Activated T-helper 1 cell treated with anti-CD3 and anti-CD28 coated beads, Interleukin-12 subunit alpha, Interleukin-12 subunit beta, Interleukin-2, Interleukin-4 antibody, amounts not matched to agents 30 ng/mL and 10 ng/mL and 1 ng/mL, durations not matched to agents 14 hours and 24 hours and 36 hours (primary cell): ENCODE measurements around the gene DSCAML1. TPM values are rescaled to one million over a fixed set of nuclear protein-coding genes. Genes with fewer than 3 reads are reported as not detected.

Source experiments
- DNase-seq: peaks from one replicate; pipeline ENCODE4 v3.0.0; 2021; ENCODE audit warnings: low spot score
- H3K27ac Mint-ChIP-seq: one replicate; pipeline ENCODE4 v1.8.0; 2021; ENCODE audit warnings: mild to moderate bottlenecking, mixed read lengths
- H3K27me3 Mint-ChIP-seq: one replicate; pipeline ENCODE4 v1.8.0; 2022; ENCODE audit warnings: mild to moderate bottlenecking, moderate library complexity, mixed read lengths; ENCODE audit not compliant: insufficient read depth
- H3K36me3 Mint-ChIP-seq: one replicate; pipeline ENCODE4 v1.8.0; 2021; ENCODE audit warnings: low read depth, mixed read lengths
- H3K4me1 Mint-ChIP-seq: one replicate; pipeline ENCODE4 v1.8.0; 2021; ENCODE audit warnings: low read depth, mixed read lengths
- H3K4me3 Mint-ChIP-seq: one replicate; pipeline ENCODE4 v1.8.0; 2021; ENCODE audit warnings: mild to moderate bottlenecking, moderate library complexity, mixed read lengths
- H3K9me3 Mint-ChIP-seq: one replicate; pipeline ENCODE4 v1.8.0; 2021; ENCODE audit warnings: mixed read lengths
- intact Hi-C: fragments of 100-400 bp; cut with micrococcal nuclease; formaldehyde crosslinking; loops from one replicate; pipeline ENCODE4 v1.15.1; 2024
- total RNA-seq: library from RNA; stranded (reverse); gene quantifications from 2 replicates; pipeline ENCODE4 v1.2.3, GENCODE V29; 2022

Gene DSCAML1
- total RNA-seq, 1 donor from 2014 or later, result not detected

- no peaks in the 10 kb centered on the region for H3K9me3 Mint-ChIP-seq
- no peaks in the 10 kb centered on the region for H3K4me1 Mint-ChIP-seq
Observed at GRCh38 chr11:117572671-117573070, 224.3 kb downstream of the DSCAML1 start.

DNA sequence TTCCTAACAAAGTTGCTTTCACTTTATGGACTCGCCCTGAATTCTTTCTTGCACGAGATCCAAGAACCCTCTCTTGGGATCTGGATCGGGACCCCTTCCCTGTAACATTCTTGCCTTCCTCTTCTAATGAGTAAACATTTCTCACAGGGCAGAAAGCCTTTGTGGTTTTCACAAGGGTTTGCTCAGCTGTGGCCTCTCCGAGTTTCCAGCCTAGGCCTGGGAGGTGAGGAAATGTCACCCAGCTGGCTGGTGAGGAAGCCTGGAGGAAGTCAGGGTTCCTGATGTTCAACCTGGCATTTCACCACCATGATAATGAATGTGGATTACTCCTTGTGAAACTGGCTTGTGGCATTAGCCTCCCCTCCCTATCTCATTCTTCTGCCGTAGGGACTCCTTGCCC lies 224.9 kb downstream of the DSCAML1 start:
- Mint-ChIP-seq H3K27me3 (peaks cover 3% of the 10 kb centered on the region), H3K4me3 (no peak overlapping the region), H3K36me3 (no peaks in the 10 kb centered on the region), H3K4me1 (no peaks in the 10 kb centered on the region), H3K27ac (no peak overlapping the region), H3K9me3 (no peaks in the 10 kb centered on the region)
- intact Hi-C loops, result no loop called here
- DNase-seq, result no peak

More at GRCh38 chr11:117572671-117573070, 224.3 kb downstream of the DSCAML1 start:
- H3K36me3 Mint-ChIP-seq, result no peaks in the 10 kb centered on the region
- intact Hi-C loops, result no loop called here
- peaks cover 3% of the 10 kb centered on the region for H3K27me3 Mint-ChIP-seq
- no peak overlapping the region for H3K27ac Mint-ChIP-seq
- H3K4me3 Mint-ChIP-seq, result no peak overlapping the region
- no peak for DNase-seq

DNA sequence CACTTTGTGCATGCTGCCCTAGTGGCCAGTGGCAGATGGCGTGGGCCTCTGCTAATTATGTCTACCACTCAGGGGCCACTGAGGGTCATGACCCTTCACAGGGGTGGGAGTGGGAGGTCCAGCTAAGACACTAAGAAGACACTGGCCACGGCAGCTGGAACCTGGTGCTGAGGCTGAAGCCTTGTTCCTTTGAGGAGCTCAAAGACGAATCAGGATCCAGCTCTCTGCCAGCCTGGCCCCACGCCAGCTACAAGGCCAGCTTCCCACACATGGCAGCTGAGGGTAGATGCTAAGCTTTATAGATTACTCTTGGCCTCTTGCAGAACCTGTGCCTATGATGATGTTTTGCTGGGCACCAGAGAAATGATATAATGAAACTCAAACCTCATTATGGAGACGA lies 226.3 kb downstream of the DSCAML1 start:
- Mint-ChIP-seq H3K36me3 (no peaks in the 10 kb centered on the region), H3K27me3 (peaks cover 3% of the 10 kb centered on the region), H3K9me3 (no peaks in the 10 kb centered on the region), H3K27ac (no peak overlapping the region), H3K4me3 (no peak overlapping the region), H3K4me1 (no peaks in the 10 kb centered on the region)
- intact Hi-C loops, result no loop called here
- DNase-seq, result no peak

GRCh38 chr11:117569911-117570310 lies 227.1 kb downstream of the DSCAML1 start:
- H3K4me3 Mint-ChIP-seq, result no peak overlapping the region
- intact Hi-C loops, result no loop called here
- H3K36me3 Mint-ChIP-seq, result no peaks in the 10 kb centered on the region
- DNase-seq, result no peak
- H3K9me3 Mint-ChIP-seq, result no peaks in the 10 kb centered on the region
- peaks cover 5% of the 10 kb centered on the region for H3K27me3 Mint-ChIP-seq
- no peak overlapping the region for H3K27ac Mint-ChIP-seq
- H3K4me1 Mint-ChIP-seq, result no peaks in the 10 kb centered on the region

DNA sequence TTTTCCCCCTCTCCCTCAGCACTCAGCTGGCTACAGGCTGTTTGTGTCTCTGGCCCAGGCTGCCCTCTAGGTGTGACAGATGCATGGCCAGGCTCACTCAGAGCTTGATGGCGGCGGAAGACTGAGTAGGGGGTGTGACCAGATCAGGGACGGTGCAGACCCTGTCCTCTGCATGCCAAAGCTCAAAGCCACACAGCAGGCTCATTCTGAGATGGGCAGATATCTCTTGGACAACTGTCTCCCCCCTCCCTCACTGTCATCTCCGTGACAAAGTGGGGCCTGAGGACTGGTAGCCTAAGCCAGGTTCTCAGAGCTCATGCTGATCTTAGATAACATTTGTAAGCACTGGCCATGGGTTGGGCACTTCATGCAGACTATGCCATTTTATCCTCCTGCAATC lies 231.3 kb downstream of the DSCAML1 start:
- H3K4me3 Mint-ChIP-seq, result no peak overlapping the region
- no peaks in the 10 kb centered on the region for H3K4me1 Mint-ChIP-seq
- no peaks in the 10 kb centered on the region for H3K36me3 Mint-ChIP-seq
- no peaks in the 10 kb centered on the region for H3K9me3 Mint-ChIP-seq
- intact Hi-C loops, result no loop called here
- DNase-seq, result no peak
- H3K27ac Mint-ChIP-seq, result no peak overlapping the region
- H3K27me3 Mint-ChIP-seq, result peaks cover 9% of the 10 kb centered on the region

DNA sequence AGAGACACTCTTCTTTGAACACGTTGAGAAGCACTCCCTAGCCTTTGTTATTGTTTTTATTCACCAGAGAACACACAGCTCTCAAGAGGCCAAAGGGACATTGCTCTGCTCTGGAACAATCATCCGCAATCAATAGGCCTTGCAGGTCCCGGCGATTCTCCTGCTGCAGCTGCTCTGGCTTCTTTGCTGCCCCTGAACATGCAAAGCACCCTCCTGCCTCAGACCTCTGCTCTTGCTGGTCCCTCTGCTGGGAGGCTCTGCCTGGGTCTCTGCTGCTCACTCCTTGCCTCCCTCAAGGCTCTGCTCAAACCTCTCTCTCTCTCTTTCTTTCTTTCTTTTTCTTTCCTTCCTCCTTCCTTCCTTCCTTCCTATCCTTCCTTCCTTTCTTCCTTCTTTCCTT lies 232.7 kb downstream of the DSCAML1 start:
- Mint-ChIP-seq H3K4me3 (no peak overlapping the region), H3K4me1 (no peaks in the 10 kb centered on the region), H3K27ac (no peak overlapping the region), H3K9me3 (no peaks in the 10 kb centered on the region), H3K27me3 (peaks cover 5% of the 10 kb centered on the region), H3K36me3 (no peaks in the 10 kb centered on the region)
- DNase-seq, result no peak
- intact Hi-C loops, result no loop called here

DNA sequence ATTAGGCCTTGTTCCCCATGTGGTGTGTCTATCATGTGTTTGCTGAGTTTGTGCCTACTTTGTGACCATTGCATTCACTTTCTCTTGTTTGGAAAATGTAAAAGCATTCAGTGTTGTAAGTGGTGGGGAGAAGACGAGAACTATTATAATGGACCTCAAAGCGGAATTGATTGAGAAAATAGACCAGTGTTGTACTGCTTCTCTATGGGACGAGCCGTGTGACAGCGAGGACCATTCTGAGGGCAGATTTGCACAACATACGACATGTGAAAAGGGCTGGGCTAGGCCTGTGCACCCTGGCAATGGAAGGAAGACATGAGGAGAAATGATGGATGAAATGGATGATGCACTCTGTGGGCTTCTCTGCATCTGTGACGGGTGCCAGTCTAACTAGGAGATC lies 233.5 kb downstream of the DSCAML1 start:
- intact Hi-C loops, result no loop called here
- DNase-seq, result no peak
- no peak overlapping the region for H3K27ac Mint-ChIP-seq
- no peaks in the 10 kb centered on the region for H3K9me3 Mint-ChIP-seq
- no peak overlapping the region for H3K4me3 Mint-ChIP-seq
- H3K27me3 Mint-ChIP-seq, result peaks cover 5% of the 10 kb centered on the region
- no peaks in the 10 kb centered on the region for H3K36me3 Mint-ChIP-seq
- H3K4me1 Mint-ChIP-seq, result no peaks in the 10 kb centered on the region

- H3K4me3 Mint-ChIP-seq, result no peak overlapping the region
- no peak overlapping the region for H3K27ac Mint-ChIP-seq
- no peaks in the 10 kb centered on the region for H3K4me1 Mint-ChIP-seq
- no peak for DNase-seq
- H3K36me3 Mint-ChIP-seq, result no peaks in the 10 kb centered on the region
- intact Hi-C loops, result no loop called here
- H3K27me3 Mint-ChIP-seq, result peaks cover 5% of the 10 kb centered on the region
- no peaks in the 10 kb centered on the region for H3K9me3 Mint-ChIP-seq
Observed at GRCh38 chr11:117562136-117562535, 234.9 kb downstream of the DSCAML1 start.

- peaks cover 5% of the 10 kb centered on the region for H3K27me3 Mint-ChIP-seq
- no peak for DNase-seq
- H3K4me3 Mint-ChIP-seq, result no peak overlapping the region
- H3K9me3 Mint-ChIP-seq, result no peaks in the 10 kb centered on the region
- no peaks in the 10 kb centered on the region for H3K4me1 Mint-ChIP-seq
- no peak overlapping the region for H3K27ac Mint-ChIP-seq
- intact Hi-C loops, result no loop called here
- no peaks in the 10 kb centered on the region for H3K36me3 Mint-ChIP-seq
Observed at GRCh38 chr11:117560780-117561530, 236.1 kb downstream of the DSCAML1 start.

- no peak overlapping the region for H3K4me3 Mint-ChIP-seq
- no peaks in the 10 kb centered on the region for H3K36me3 Mint-ChIP-seq
- DNase-seq, result no peak
- no peak overlapping the region for H3K27ac Mint-ChIP-seq
- H3K27me3 Mint-ChIP-seq, result peaks cover 4% of the 10 kb centered on the region
- no peaks in the 10 kb centered on the region for H3K9me3 Mint-ChIP-seq
- intact Hi-C loops, result no loop called here
- no peaks in the 10 kb centered on the region for H3K4me1 Mint-ChIP-seq
Observed at GRCh38 chr11:117559698-117560097, 237.3 kb downstream of the DSCAML1 start.

GRCh38 chr11:117557361-117557760 lies 239.7 kb downstream of the DSCAML1 start:
- Mint-ChIP-seq H3K36me3 (no peaks in the 10 kb centered on the region), H3K27me3 (peaks cover 4% of the 10 kb centered on the region), H3K27ac (no peak overlapping the region), H3K9me3 (no peaks in the 10 kb centered on the region), H3K4me3 (no peak overlapping the region), H3K4me1 (no peaks in the 10 kb centered on the region)
- no peak for DNase-seq
- intact Hi-C loops, result no loop called here

DNA sequence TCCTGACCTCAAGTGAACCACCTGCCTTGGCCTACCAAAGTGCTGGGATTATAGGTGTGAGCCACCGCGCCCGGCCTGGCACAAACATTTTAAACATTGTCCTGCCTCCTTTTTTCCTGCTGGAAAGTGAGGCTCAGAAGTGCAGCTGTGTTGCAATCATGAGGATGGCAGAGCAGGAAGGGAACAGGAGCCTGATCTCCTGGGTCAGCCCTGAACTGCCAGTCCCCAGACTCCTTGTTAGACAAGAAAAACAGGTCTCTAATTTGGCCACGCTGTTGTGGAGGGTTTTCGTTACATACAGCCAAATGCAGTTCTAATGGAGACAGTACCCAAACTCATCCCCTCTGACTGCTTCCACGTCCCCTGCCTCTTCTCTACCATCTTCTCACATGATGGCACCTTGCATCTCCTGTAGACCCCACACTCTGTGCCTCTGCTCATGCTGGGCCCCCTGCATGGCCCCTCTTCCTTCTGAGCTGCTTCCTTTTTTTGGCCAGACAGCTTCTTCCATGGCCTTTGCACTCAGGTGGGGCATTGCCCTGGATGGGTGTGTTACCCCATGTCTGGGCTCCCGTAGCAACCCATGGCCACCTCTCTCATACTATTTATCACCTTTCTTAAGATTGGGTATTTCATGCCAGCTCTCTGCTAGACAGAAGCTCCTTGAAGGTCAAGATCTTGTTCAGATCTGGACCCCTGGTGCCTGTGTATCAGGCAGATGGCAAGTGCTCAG lies 242.2 kb downstream of the DSCAML1 start:
- Mint-ChIP-seq H3K27ac (no peak overlapping the region), H3K9me3 (no peaks in the 10 kb centered on the region), H3K4me1 (no peaks in the 10 kb centered on the region), H3K4me3 (no peak overlapping the region), H3K27me3 (no peaks in the 10 kb centered on the region), H3K36me3 (no peaks in the 10 kb centered on the region)
- intact Hi-C loops, result no loop called here
- no peak for DNase-seq

DNA sequence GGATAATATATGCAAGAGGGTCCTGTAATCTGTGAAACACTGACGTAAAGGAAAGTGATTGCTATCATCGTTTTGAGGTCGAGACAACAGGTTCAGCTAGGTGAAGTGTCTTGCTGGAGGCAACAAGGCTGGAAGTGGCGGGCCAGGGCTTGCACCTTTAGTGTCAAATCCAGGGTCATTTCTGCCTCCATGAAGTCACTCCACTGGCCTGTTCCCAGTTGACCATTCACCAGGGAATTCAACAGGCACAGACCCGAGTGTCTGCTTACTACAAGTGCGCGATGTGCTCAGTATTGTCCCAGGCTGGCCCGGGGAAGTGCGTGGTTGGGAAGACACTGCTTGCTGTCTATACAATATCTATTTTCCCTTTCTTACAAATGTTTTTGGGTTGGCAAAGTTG lies 244.4 kb downstream of the DSCAML1 start:
- DNase-seq, result no peak
- intact Hi-C loops, result no loop called here
- Mint-ChIP-seq H3K4me3 (no peak overlapping the region), H3K27ac (no peak overlapping the region), H3K9me3 (no peaks in the 10 kb centered on the region), H3K27me3 (peaks cover 2% of the 10 kb centered on the region), H3K36me3 (no peaks in the 10 kb centered on the region), H3K4me1 (no peaks in the 10 kb centered on the region)
